LHCN-M2 (cell line): ENCODE measurements around the gene RBM47. TPM values are rescaled to one million over a fixed set of nuclear protein-coding genes. Genes with fewer than 3 reads are reported as not detected.
A peak's percentile ranks its signal among the peaks of the same experiment; 100 is the strongest.
"Not testable (repeated sequence)": the region's sequence is repeated elsewhere in the genome, so short reads cannot be mapped to it uniquely, and the experiment has no call there.

Source experiments
- DNase-seq: peaks from one replicate; pipeline ENCODE4 v3.0.0-alpha.2; 2012; ENCODE audit warnings: low read depth
- total RNA-seq: library from RNA; depleted of rRNA; stranded (reverse); fragments of >200 nt; gene quantifications from 2 replicates; pipeline ENCODE4 v1.2.3, GENCODE V29; 2014

The RBM47 gene
- total RNA-seq, 1 experiment from 2014 or later, result 0.17 TPM

DNA sequence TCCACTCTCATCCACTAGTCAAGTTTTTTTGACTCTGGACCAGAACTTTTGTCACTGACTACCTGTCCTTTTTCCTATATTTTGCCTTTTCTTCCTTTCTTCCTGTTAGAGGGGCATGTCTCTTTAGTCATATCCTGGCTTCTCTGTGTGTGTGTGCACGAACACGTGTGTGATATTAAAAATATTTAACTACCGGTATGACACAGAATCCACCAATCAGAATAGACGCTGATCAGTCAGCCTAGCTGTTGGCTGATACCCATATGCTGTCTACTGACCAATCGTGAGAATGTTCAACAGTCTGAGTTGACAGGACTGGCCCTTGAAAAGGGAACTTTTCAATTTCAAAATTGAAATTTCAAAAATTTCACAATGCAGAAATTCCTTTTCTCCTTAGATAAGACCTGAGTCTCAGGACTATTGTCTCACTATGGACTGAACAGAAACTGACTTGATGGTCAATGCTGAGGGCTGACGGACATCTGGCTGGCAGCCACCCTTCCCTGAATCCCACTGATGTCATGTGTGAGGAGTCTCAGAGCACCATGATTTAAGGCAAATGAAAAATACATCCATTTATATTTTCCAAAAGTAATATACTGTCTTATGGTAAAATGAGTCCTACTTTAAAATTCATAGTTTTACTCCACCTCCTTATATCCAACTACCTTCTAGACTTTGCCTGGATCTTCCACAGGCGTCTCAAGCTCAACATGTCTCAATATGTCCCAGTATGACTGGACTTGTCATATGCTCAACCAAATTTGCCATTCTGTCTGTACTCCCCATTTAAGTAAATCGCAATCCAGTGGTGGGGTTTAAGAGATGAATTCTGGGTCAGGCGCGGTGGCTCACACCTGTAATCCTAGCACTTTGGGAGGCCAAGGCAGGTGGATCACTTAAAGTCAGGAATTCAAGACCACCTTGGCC is 216.5 kb downstream of the RBM47 start:
- DNase-seq, result no peak

DNA sequence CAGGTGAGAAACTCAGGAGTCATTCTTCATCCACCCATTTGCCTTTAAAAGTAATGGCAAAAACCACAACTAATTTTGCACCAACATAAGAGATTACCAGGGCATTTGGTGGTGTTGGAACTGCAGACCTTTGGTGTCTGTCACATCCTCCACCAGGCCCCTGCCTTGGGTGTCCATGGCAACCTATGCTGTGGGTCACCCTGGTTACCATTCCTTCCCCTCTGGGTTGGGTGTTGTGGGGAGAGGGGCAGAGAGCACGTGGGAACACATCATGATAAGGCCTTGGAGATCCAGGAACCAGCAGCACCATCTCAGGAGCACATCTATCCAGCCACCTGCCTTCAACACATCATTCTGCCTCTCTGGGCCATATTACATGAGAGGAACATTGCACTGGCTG is 217.3 kb downstream of the RBM47 start:
- no peak for DNase-seq

DNA sequence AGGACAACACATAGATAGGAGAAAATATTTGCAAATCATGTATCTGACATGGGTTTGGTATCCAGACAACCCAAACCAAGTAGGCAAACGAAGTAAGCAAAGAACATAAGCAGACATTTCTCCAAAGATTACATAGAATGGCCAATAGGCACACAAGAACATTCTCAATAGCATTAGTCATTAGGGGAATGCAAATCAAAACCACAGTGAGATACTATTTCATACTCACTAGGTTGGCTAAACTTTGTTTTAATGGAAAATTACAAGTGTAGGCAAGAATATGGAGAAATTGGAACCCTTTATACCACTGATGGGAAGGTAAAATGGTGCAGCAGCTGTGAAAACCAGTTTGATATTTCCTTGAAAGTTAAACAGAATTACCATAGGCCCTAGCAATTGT is 219.8 kb downstream of the RBM47 start:
- peak; percentile 74 for DNase-seq

DNA sequence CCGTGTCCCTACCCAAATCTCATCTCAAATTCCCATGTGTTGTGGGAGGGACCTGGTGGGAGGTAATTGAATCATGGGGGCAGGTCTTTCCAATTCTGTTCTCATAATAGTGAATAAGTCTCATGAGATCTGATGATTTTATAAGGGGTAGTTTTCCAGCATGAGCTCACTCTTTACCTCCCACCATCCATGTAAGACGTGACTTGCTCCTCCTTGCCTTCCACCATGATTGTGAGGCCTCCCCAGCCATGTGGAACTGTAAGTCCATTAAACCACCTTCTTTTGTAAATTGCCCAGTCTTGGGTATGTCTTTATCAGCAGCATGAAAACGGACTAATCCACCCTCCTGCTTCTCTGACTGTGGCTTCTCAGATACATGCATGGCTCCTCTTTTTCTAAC is 222.2 kb downstream of the RBM47 start:
- not testable (repeated sequence) for DNase-seq

DNA sequence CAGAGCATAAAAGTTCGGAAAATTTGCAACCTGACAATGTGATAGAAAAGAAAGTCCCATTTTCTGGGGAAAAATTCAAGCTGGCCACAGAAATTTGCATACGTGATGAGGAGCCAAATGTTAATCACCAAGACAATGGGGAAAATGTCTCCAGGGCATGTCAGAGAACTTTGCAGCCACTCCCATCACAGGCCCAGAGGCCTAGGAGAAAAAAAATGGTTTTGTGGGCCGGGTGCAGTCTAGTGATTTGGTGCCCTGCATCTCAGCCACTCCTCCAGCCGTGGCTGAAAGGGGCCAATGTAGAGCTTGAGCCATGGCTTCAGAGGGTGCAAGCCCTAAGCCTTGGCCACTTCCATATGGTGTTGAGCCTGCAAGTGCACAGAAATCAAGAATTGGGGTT is 223.3 kb downstream of the RBM47 start:
- DNase-seq, result no peak

DNA sequence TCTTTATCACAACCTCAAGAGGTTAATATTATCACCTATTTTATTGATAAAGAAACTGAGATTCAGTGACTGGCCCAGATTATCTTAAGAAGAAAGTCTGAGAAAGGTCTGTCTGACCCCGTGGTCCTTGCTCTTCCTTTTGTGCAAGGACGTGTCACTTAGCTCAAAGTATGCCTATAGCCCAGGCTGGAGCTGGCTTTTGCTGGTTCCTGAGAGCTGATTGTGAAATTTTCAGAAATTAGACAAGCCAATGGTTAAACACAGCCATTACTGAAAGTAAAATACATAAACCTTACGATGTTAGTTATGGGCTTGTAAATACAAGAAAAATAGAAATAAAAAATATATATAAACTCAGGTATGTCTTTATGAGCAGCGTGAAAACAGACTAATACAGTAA is 224.5 kb downstream of the RBM47 start:
- DNase-seq, result no peak

DNA sequence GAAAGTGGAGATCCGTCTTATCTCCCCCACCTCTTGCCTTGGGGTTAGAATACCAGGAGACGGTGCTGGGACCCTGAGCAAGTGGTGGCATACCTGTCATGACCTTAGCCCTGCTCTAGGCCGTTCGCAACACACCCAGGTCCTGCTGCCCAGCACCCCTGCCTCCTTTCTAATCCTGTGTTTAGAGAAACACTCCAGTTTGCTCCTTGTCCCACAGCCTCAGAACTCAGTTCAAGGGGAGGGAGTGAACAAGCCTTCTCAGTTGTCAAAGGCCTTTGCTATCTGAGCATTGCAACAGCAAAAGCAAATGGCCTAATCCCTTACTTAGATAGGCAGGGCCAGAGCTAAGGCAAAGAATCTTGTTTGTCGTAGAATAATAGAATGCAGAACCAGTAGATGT is 226.6 kb downstream of the RBM47 start:
- no peak for DNase-seq

DNA sequence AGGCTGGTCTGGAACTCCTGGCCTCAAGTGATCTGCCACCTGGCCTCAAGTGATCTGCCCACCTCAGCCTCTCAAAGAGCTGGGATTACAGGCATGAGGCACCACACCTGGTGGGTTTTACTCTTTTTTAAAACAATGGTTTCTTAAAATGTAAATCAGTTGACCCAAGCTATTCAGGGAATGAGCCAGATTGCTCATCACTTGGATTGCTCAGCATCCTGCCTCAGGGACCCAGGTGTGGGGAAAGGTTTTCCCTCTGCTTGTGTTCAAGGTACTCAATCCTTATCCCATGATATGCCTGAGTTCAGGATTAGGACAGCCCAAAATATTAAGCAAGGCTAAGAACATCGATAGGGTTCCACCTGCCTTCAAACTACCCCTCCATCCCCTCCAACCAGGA is 227.1 kb downstream of the RBM47 start:
- no peak for DNase-seq

DNA sequence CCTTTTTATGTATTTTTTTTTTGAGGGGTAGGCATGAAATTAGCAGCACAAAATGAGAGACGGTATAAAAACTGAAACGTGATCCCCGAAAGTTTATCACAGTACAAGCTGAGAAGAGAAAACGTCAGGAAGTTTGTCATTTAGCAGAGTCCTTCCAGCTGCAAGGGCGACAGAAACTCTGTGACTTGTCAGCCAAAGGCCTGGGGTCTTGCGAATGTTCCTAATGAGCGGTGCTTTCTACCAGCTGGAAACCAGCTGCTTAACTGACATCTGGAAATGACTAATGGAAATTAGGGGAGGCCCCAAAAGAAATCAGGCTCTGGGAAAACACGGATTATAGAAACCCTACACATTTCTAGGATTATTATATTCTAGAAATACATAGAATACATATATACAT is 228.0 kb downstream of the RBM47 start:
- DNase-seq, result peak; percentile 1

DNA sequence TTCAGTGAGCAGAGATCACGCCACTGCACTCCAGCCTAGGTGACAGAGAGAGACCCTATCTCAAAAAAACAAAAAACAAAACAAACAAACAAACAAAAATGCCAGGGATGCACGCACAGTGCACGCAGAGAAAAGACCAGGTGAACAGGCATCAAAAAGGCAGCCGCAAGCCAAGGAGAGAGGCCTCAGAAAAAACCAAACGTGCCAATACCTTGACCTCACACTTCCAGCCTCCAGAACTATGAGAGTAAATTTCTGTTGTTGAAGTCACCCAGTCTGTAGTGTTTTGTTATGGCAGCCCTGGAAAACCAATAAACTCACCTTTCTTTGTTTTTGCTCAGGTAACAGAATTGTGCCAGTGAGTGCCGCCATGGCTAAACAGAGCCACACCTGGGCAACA is 228.6 kb downstream of the RBM47 start:
- no peak for DNase-seq

DNA sequence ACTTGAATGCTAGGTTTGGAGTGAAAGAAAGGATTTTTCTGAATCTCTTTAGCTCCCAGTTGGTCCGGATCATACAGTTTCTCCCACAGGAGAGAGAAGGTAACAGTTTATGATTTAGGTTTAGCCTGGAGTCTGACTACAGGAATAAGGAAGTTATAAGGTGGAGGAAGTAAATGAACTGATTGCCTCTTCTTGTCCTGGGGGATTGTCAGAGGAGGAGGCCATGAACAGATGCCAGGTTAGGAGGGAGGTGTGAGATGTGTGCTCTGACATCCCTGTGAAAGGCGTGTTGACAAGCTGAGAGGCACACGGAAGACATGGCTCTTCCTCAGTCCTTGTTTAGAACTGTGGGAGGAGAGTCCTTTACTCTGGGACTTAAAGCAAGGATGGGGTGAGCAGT is 230.1 kb downstream of the RBM47 start:
- no peak for DNase-seq

DNA sequence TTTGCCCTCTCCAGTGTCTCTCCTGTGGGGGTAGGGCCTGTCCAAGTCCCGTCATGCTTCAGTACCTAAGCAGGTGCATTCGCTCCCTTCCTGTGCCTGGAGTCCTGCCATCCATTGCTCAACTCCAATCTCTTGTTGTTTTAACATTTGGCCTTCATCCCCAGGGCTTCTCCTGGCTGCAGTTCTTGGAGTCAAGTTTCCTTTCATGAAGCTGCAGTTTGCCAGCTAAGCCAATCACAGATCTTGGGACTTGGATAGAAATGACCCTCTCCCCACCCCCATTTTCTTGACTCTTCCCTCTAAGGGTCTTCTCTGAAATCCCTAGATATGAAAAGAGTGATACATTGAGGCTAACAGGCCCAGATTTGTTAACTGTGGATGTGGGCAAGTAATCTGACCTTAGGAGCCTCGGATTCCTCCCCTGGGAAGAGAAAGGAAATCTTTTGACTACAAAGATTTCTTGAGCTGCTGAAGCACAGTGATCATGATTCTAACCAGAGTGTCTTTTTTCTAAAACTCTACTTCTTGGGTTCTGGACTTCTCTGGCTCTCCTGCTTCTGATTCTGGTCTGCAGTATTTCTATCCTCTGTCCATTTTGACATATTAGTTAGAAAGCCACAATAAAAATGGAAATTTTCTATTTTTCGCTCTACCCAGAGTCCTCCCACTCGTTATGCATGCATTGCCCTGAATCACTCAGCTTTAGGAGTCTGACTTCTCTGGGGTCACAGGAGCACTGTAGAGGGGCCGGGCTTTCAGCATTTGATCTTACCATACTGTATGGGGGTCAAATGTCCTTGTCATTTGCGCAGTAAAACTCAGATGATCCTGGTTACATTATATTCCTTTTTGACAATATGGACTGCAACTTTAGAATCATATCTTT is 233.5 kb downstream of the RBM47 start:
- peak; percentile 60 for DNase-seq

DNA sequence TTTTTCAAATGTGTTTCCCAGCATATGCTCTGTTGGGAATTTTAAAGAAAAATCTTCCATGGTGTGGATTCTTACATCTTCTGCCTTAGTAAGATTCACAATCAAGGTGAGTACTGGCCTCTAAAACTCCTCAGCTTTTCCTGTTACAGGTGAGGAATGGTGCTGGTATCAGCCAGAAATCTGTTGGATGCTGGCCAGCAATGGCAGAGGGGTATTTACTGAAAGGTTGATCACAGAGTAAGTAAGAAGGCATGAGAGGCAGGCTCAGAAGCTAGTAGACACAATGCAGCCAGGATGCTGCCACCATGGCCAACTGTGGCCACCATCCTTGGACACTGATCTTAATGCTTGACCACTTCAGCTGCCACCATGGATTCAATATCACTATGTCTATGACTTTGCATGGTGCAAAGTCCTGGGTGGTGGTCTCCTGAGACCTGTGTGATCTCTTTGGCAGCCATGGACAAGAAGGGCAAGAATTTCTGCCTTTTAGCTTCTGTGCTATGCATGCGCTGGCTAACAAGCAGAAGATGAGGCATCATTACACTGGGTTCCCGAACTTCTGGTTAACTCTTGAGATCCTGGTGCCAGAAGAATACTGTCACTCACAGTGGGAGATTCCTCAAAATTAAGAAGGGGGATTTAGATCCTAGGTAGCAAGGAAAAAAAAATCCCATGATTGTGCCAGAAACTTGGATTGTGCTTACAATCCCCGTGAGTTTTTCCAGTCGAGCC is 234.3 kb downstream of the RBM47 start:
- no peak for DNase-seq

DNA sequence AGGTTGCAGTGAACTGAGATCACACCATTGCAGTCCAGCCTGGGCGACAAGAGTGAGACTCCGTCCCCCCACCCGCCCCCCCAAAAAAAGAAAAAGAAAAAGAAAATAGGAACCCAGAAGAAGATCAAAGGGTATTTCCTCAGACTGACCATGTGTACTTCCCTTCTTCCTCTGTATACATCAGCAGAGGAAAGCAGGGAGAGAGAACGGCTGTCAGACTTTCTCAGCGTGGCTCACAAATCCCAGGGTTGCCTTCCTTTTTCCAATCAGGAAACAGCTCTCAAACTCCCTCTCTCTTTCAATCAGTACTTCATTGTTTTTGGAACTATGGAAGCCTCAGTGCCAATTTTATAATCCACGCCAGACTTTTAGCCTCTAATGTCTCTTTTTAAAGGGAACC is 235.4 kb downstream of the RBM47 start:
- no peak for DNase-seq

DNA sequence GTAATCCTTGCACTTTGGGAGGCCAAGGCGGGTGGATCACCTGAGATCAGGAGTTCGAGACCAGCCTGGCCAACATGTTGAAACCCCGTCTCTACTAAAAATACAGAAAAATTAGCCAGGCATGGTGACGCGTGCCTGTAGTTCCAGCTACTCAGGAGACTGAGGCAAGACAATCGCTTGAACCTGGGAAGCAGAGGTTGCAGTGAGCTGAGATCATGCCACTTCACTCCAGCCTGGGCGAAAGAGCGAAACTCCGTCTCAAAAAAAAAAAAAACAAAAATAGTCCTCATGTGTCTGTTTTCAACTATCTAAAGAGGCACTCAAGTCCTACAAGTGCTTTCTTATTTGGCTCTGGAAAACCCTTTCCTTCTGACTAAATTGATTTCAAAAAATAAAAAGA is 237.4 kb downstream of the RBM47 start:
- DNase-seq, result not testable (repeated sequence)

DNA sequence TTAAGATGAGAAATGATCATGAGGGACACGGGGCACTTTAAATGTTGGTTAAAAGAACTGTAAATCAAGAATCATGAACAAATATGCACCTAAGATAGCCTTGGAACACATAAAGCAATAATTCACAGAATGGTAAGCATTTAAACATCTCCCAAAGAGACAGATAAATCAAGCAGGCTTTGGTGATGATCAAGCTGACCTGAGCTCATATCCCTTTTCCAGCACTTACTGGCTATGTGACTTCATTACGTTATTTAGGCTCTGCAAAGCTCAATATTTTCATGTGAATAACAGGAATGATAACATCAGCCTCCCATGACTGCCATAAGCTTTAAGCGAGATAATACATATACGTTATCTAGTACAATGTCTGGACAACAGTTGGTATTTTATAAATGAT is 239.7 kb downstream of the RBM47 start:
- no peak for DNase-seq

DNA sequence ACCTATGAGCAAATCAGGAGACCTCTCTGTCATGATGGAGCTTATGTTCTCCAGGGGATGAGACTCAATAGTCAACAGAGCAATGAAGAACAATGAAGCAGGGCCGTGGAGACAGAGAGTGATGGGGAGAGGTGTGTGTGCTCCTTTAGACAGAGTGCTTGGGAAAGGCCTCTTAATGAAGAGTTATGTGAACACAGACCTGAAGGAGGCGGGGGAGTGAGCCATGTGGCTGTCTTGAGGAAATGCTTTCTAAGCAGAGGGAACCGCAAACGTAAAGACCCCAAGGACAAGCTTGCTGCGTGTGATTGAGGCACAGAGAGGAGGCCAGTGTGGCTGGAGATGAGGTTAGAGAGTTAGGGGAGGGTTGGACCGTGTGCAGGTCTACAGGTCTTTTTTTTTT is 241.4 kb downstream of the RBM47 start:
- DNase-seq, result no peak

DNA sequence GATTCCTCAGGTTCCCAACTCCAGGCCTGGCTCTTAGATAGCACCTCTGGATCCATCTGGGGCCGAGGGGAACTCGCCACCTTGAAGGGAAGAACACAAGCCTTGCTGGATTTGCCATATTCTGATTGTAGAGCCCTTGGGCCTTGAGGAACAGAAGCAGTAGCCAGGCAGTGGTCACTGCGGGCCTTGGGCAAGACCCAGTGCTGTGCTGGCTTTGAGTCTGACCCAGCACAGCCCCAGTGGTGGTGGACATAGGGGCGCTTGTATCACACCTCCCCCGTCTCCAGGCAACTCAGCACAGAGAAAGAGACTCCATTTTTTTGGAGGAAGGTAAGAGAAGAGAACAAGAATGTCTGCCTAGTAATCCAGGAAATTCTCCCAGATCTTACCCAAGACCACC is 249.0 kb downstream of the RBM47 start:
- no peak for DNase-seq

DNA sequence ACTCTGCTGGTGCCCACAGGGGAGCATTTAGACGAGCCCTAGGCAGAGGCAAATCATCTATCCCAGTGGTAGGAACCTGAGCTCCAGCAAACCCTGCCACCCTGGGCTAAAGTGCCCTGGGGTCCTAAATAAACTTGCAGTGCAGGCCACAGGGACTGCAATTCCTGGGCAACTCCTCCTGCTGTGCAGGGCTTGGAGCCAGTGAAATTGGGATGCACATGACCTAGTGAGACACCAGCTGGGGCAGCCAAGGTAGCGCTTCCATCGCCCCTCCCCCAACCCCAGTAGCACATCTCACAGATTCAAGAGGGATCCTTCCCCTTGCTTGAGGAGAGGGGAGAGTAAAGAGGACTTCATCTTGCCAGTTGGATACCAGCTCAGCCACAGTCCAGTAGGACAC is 250.4 kb downstream of the RBM47 start:
- DNase-seq, result no peak

DNA sequence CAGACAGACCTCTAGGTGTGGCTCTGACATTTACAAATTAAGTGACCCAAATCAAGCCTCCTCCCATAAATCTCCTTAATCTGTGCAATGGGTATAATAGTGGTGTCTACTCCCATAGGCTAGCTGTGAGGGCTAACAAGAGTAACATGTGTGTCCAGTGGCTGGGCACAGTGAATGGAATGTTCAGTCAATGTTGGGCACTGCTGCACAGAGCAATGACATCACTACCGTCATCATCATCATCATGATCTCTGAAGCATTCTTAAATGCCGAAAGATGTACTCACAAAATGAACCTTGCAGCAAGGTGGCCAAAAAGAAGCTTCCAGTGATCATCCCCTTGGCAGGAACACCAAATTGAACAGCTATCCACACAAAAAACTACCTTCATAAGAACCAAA is 251.0 kb downstream of the RBM47 start:
- DNase-seq, result no peak

DNA sequence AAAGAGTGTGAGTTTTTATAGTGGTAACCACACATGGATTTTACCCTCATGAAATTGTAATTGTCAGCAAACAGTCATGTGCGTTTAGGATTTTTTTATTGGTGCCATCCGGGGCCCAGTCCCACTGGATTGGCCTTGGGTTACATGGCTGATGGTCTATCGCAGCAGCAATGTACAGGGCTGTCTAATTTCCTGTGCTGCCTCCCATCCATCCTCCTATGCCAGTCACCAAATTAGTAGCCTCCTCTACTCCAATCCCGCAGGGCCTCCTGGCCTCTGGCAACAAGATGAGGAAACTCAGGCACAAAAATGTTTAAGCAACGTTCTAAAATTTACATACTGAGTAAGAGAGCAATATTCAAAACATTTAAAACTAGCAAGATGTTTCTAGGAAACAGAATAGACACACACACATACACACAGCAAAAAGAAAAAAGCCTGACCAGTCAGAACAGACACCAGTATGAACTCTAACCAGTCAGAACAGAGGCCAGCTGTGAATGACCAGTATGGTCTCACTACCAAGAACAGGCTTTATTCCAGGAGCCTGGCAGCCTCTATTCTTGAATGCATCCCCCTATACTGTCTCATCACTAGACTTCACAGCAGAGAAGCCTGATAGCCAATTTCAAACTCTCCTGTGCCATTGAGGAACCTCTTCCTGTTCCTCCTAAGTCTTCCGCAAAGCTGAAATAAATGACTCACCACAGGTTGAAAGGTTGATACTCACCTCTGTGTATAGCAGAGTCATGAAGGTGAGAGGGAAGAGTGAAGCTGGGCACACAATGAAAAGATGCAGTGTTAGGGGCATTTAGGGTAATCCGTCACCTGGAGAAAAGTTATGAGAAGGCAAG is 251.9 kb downstream of the RBM47 start:
- DNase-seq, result peak; percentile 12
